A549 treated with ZK216348 at 1 μM for 4 hours (cell line): Measurements from ENCODE around the gene YIF1A. TPM values are rescaled to one million over a fixed set of nuclear protein-coding genes. Genes with fewer than 3 reads are reported as not detected.

ENCODE experiments used
- total RNA-seq: library from RNA; stranded (reverse); fragments of 200-300 nt; extraction: Qiagen RNA extraction; gene quantifications from 5 replicates; pipeline ENCODE4 v1.2.3, GENCODE V29; 2022; ENCODE audit warnings: low read depth

Gene YIF1A
- 84.4 to 117 TPM (median 115 TPM) in 5 replicates for total RNA-seq

GRCh38 chr11:66288671-66289547, at the start of gene YIF1A:
TSS of gene YIF1A (minus strand) at chr11:66289143. CDS start at chr11:66288985, 158 bp downstream.

GRCh38 chr11:66336234-66337102, 47.5 kb upstream of the YIF1A start, which contains the start of gene RIN1:
TSS of gene RIN1 (minus strand) at chr11:66336434. CDS start at chr11:66336402, 32 bp downstream.

GRCh38 chr11:66316849-66317251, 27.9 kb upstream of the YIF1A start, which contains the start of gene CD248:
TSS of gene CD248 (minus strand) at chr11:66317044. CDS start at chr11:66317027, 17 bp downstream.

DNA sequence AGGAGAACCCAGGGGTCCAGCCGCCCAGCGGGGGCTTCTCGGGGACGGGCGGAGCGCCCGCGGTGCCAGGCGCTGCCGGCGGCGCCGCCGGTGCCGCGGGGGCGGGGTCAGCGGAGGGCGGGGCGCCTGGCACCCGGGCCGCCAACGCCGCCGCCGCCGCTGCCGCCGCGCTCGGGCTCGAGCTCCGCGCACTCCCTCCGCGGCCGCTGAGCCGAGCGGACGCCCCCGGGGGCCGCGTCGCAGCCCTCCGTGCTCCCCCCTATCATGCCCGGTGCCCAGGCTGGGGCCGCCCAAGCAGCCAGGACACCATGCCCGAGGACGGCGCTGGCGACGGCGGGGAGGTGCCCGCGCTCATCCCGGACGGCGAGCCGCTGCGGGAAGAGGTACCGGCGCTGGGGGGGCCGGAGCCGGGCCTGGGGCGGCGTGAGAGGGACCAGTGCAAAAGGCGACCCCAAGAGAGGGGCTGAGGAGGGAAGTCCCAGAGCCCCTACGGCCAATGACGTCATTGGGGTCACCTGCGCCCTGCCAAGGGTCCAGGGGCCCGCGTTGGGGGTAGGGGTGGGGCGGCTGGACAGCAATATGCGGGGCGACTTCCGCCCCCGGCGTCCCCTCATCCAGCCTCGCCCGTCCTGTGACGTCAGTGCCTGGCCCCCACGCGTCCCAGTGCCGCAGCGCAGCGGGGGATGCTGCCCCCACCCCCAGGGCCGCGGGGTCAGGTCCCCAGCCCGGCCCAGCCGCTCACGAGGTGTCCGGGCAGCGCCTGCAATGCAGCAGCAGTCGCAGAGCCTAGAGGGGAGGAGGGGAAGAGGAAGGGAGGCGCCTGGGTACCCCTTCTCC, 3.0 kb upstream of the YIF1A start, which contains the start of gene TMEM151A:
Gene TMEM151A (plus strand): TSS at position 189 of the 837 bp plus-strand sequence. CDS start 120 bp downstream, at position 309.

DNA sequence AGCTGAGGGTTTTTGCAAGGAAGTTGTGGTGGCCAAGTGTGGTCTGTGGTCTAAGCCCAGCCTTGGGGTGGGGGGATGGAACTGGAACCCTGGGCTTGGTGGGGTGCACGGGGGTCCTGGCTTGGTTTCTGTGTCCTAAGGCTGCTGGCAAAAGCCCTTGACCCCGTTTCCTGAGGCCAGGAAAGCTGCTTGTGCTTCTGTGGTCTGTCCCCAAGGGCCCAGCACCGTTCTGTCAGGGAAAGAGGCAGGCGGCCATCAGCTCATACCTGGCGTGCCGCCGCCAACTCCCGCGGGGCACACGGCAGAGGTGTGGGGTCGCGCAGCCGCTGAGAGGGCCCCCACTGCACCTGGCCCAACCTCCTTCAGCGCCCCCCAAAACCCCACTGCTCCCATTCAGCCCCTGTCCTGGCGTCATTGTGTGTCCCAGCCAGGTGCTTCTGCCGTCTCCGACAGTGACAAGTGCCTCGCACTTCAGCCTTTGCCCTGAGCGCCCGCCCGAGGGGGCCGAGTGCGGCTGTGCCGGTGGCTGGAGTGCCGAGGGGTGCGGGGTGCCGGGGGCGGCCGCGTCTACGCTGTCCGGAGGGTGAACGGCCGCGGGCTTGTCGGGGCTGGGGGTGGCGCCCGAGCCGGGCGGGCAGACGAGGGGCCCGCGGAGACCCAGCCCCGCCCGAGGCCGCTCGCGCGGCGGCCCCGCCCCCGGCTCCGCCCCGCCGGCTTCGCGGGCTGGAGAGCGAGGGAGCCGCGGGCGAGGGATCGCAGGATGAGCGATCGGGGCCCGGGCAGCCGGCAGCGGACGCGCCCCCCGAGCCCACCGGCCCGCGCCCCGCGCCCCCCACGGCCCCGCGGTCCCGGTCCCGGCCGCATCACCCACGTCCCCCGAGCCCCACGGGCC, 11.2 kb downstream of the YIF1A start, which contains the start of gene CNIH2:
Gene CNIH2 (plus strand): TSS at position 705 of the 892 bp plus-strand sequence. CDS start 282 bp downstream, outside the sequence.

GRCh38 chr11:66268244-66268951, 20.5 kb downstream of the YIF1A start, which contains the start of gene RAB1B:
TSS of gene RAB1B (plus strand) at chr11:66268639. CDS start at chr11:66268680, 41 bp downstream.

Other genes starting within 250 kb of the YIF1A start
- not detected in 5 replicates for gene GAL3ST3, start 240.0 kb downstream of the YIF1A start, total RNA-seq
- gene SF3B2, start 236.8 kb downstream of the YIF1A start, total RNA-seq, result 166 to 198 TPM (median 173 TPM) in 5 replicates
- 54.8 to 98.9 TPM (median 79.2 TPM) in 5 replicates for gene PACS1, start 218.9 kb downstream of the YIF1A start, total RNA-seq
- 29.5 to 52.1 TPM (median 46.6 TPM) in 5 replicates for gene KLC2, start 31.4 kb downstream of the YIF1A start, total RNA-seq
- gene RAB1B, start 20.5 kb downstream of the YIF1A start, total RNA-seq, result 103 to 154 TPM (median 150 TPM) in 5 replicates
- 0.88 to 2.7 TPM (median 1.7 TPM) in 5 replicates for gene CNIH2, start 11.0 kb downstream of the YIF1A start, total RNA-seq
- 1.2 to 4.3 TPM (median 3.5 TPM) in 5 replicates for gene TMEM151A, start 2.8 kb upstream of the YIF1A start, total RNA-seq
- not detected in 5 replicates for gene CD248, start 27.9 kb upstream of the YIF1A start, total RNA-seq
- gene RIN1, start 47.3 kb upstream of the YIF1A start, total RNA-seq, result 26.3 to 36.8 TPM (median 35.7 TPM) in 5 replicates
- gene BRMS1, start 56.0 kb upstream of the YIF1A start, total RNA-seq, result 68.8 to 102 TPM (median 87.9 TPM) in 5 replicates
- gene B4GAT1, start 58.5 kb upstream of the YIF1A start, total RNA-seq, result 11.0 to 19.7 TPM (median 18.7 TPM) in 5 replicates
- 2.5 to 5.8 TPM (median 5.7 TPM) in 5 replicates for gene SLC29A2, start 82.6 kb upstream of the YIF1A start, total RNA-seq
- not detected in 5 replicates for gene NPAS4, start 131.9 kb upstream of the YIF1A start, total RNA-seq
- gene MRPL11, start 149.7 kb upstream of the YIF1A start, total RNA-seq, result 81.3 to 121 TPM (median 106 TPM) in 5 replicates
- gene PELI3, start 177.8 kb upstream of the YIF1A start, total RNA-seq, result 3.1 to 6.5 TPM (median 5.5 TPM) in 5 replicates
- 49.5 to 57.7 TPM (median 55.3 TPM) in 5 replicates for gene DPP3, start 191.3 kb upstream of the YIF1A start, total RNA-seq
- 7.7 to 11.6 TPM (median 9.6 TPM) in 5 replicates for gene BBS1, start 221.5 kb upstream of the YIF1A start, total RNA-seq